HS-27A (cell line): ENCODE data around the gene SCG5.

Source experiments
- DNase-seq: peaks from one replicate; pipeline ENCODE4 v3.0.0-alpha.2; 2012; ENCODE audit warnings: low read depth, missing footprints

SCG5 gene

GRCh38 chr15:32723171-32723948 is 81.8 kb downstream of the SCG5 start:
- DNase-seq: no peak

GRCh38 chr15:32729700-32730395 is 88.3 kb downstream of the SCG5 start:
- no peak for DNase-seq

GRCh38 chr15:32730677-32731654 is 89.5 kb downstream of the SCG5 start:
- no peak for DNase-seq

GRCh38 chr15:32732574-32733157 is 91.2 kb downstream of the SCG5 start:
- DNase-seq: no peak

- DNase-seq: no peak
Measured at GRCh38 chr15:32733281-32733680, 91.8 kb downstream of the SCG5 start.

GRCh38 chr15:32735989-32736700 is 94.6 kb downstream of the SCG5 start:
- no peak for DNase-seq

- DNase-seq: no peak
Measured at GRCh38 chr15:32736701-32737061, 95.2 kb downstream of the SCG5 start.

- no peak for DNase-seq
Measured at GRCh38 chr15:32737304-32737703, 95.8 kb downstream of the SCG5 start.

- DNase-seq: no peak
Measured at GRCh38 chr15:32738666-32739065, 97.2 kb downstream of the SCG5 start.

GRCh38 chr15:32739522-32740063 is 98.1 kb downstream of the SCG5 start:
- DNase-seq: no peak

GRCh38 chr15:32743411-32744140 is 102.1 kb downstream of the SCG5 start:
- DNase-seq: no peak

- no peak for DNase-seq
Measured at GRCh38 chr15:32746116-32746857, 104.8 kb downstream of the SCG5 start.
